Natural killer cell (primary cell): Measurements from ENCODE around the gene AP2S1. TPM values are rescaled to one million over a fixed set of nuclear protein-coding genes. Genes with fewer than 3 reads are reported as not detected.
"Not testable (repeated sequence)": the region's sequence is repeated elsewhere in the genome, so short reads cannot be mapped to it uniquely, and the experiment has no call there.

ENCODE experiments used
- ATAC-seq, 3 donors: fragments of 150-1000 bp in 2 of 3; fragments of 200-7000 bp in 1 of 3; cut with Tn5 transposase; 1 replicate in 1 of 3; 2 replicates in 2 of 3; pipeline ENCODE4 v1.10.0; 2021; ENCODE audit warnings: mild to moderate bottlenecking in 2 of 3, moderate library complexity in 2 of 3
- DNase-seq, 2 donors: peaks; one replicate each; pipeline versions ENCODE4 v3.0.0 to v3.0.0-alpha.2; 2013 to 2021; ENCODE audit warnings: mixed read lengths in 1 of 2
- H3K27ac ChIP-seq: one replicate; pipeline ENCODE4 v1.5.1; 2013; ENCODE audit warnings: mild to moderate bottlenecking, low read length
- H3K27me3 ChIP-seq: one replicate; pipeline ENCODE4 v1.6.1; 2013; ENCODE audit warnings: low read length; ENCODE audit not compliant: control insufficient read depth, insufficient read depth
- H3K36me3 ChIP-seq: one replicate; pipeline ENCODE4 v1.6.1; 2013; ENCODE audit warnings: low read length; ENCODE audit not compliant: control insufficient read depth, insufficient read depth
- H3K4me1 ChIP-seq: one replicate; pipeline ENCODE4 v1.6.1; 2013; ENCODE audit warnings: low read length; ENCODE audit not compliant: control insufficient read depth, insufficient read depth
- H3K4me3 ChIP-seq: one replicate; pipeline ENCODE4 v1.5.1; 2013; ENCODE audit warnings: low read length
- H3K9me3 ChIP-seq: one replicate; pipeline ENCODE4 v1.6.1; 2013; ENCODE audit warnings: low read length; ENCODE audit not compliant: control insufficient read depth, insufficient read depth
- H3K27ac Mint-ChIP-seq, 2 donors: one replicate each; pipeline ENCODE4 v1.8.0; 2022; ENCODE audit warnings: mild to moderate bottlenecking in 2 of 2, mixed read lengths in 2 of 2, moderate library complexity in 1 of 2
- H3K27me3 Mint-ChIP-seq, 2 donors: one replicate each; pipeline ENCODE4 v1.8.0; 2022; ENCODE audit warnings: low read depth in 2 of 2, mixed read lengths in 2 of 2
- H3K36me3 Mint-ChIP-seq: one replicate; pipeline ENCODE4 v1.8.0; 2022; ENCODE audit warnings: mixed read lengths
- H3K4me1 Mint-ChIP-seq, 2 donors: one replicate each; pipeline ENCODE4 v1.8.0; 2022; ENCODE audit warnings: mixed read lengths in 2 of 2
- H3K4me3 Mint-ChIP-seq: one replicate; pipeline ENCODE4 v1.8.0; 2022; ENCODE audit warnings: mild to moderate bottlenecking, moderate library complexity, mixed read lengths
- H3K9me3 Mint-ChIP-seq, 2 donors: one replicate each; pipeline ENCODE4 v1.8.0; 2022; ENCODE audit warnings: mixed read lengths in 2 of 2
- WGBS: methylation state at CpG from one replicate; pipeline ENCODE4 v1.1.7; 2013; ENCODE audit warnings: missing lambda C conversion rate; ENCODE audit not compliant: insufficient coverage; 5-methylcytosine and 5-hydroxymethylcytosine counted together
- intact Hi-C: fragments of 100-400 bp; cut with micrococcal nuclease; formaldehyde crosslinking; loops from one replicate; pipeline ENCODE4 v1.14.2; 2022
- total RNA-seq, 4 donors: library from RNA; stranded (reverse); fragments of 120-200 nt in 1 of 4; gene quantifications; one replicate each; pipeline versions ENCODE4 v1.2.3 to v1.2.4, GENCODE V29; 2013 to 2022
- TF ChIP-seq, protein P1 (sequence below): fragments of 200-600 bp; IDR thresholded peaks from one replicate; pipeline ENCODE4 v1.8.0; 2022; ENCODE audit warnings: antibody characterized with exemption

The AP2S1 gene
- total RNA-seq, 3 donors from 2014 or later (not counting 1 experiment from before 2014, with no cell fraction given): 45.0 to 49.1 (median 45.4) TPM

DNA sequence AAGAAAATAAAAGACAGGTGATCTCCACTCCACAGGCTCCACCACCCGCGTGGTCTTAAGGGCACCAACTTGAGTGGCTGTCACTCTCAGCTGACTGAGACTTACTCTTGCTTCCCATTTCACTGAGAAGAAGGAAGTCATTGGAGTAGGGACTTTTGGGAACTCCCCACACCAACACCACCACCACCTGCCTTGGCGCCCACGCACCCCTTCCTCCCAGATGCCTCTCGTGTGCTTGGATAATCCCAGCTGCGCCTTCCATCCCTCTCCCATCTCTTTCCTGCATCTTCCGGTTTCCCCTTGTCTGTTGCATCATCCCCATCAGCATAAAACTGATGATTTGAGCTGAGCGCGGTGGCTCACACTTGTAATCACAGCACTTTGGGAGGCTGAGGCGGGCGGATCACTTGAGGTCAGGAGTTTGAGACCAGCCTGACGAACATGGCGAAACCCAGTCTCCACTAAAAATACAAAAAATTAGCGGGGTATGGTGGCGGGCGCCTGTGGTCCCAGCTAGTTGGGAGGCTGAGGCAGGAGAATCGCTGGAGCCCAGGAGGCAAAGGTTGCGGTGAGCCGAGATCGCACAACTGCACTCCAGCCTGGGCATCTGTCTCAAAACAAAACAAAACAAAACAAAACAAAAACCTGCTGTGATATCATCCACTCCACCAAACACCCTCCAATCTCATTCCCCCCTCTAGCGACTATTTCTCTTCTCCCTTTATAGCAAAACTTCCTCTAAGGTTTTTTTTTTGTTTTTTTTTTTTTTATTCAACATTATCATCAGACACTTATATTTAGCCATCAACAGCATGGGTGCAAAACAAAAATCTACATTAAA, 25.5 kb downstream of the AP2S1 start:
- H3K9me3 ChIP-seq: no peaks in the 10 kb centered on the region
- intact Hi-C loops: no loop called here
- WGBS: 73% methylated on average over 21 of the region's 21 CpGs
- H3K9me3 Mint-ChIP-seq: no peaks in the 10 kb centered on the region
- peaks cover 0 to 12% of the 10 kb centered on the region in 2 donors for H3K4me1 Mint-ChIP-seq
- DNase-seq: peak in 1 of 2 donors; percentile 47
- ATAC-seq: peak in 1 of 3 donors; percentile 45
- H3K27me3 ChIP-seq: no peaks in the 10 kb centered on the region
- H3K27ac Mint-ChIP-seq: peak overlapping the region; percentile 6 to 77
- H3K4me3 Mint-ChIP-seq: no peak overlapping the region
- H3K36me3 ChIP-seq: no peaks in the 10 kb centered on the region
- peaks cover 0 to 2% of the 10 kb centered on the region in 2 donors for H3K27me3 Mint-ChIP-seq
- H3K4me1 ChIP-seq: peaks cover 46% of the 10 kb centered on the region
- H3K4me3 ChIP-seq: no peak overlapping the region
- TF ChIP-seq, protein P1, sequence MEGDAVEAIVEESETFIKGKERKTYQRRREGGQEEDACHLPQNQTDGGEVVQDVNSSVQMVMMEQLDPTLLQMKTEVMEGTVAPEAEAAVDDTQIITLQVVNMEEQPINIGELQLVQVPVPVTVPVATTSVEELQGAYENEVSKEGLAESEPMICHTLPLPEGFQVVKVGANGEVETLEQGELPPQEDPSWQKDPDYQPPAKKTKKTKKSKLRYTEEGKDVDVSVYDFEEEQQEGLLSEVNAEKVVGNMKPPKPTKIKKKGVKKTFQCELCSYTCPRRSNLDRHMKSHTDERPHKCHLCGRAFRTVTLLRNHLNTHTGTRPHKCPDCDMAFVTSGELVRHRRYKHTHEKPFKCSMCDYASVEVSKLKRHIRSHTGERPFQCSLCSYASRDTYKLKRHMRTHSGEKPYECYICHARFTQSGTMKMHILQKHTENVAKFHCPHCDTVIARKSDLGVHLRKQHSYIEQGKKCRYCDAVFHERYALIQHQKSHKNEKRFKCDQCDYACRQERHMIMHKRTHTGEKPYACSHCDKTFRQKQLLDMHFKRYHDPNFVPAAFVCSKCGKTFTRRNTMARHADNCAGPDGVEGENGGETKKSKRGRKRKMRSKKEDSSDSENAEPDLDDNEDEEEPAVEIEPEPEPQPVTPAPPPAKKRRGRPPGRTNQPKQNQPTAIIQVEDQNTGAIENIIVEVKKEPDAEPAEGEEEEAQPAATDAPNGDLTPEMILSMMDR: no peak
- peak overlapping the region; percentile 64 for H3K27ac ChIP-seq
- H3K36me3 Mint-ChIP-seq: no peaks in the 10 kb centered on the region

DNA sequence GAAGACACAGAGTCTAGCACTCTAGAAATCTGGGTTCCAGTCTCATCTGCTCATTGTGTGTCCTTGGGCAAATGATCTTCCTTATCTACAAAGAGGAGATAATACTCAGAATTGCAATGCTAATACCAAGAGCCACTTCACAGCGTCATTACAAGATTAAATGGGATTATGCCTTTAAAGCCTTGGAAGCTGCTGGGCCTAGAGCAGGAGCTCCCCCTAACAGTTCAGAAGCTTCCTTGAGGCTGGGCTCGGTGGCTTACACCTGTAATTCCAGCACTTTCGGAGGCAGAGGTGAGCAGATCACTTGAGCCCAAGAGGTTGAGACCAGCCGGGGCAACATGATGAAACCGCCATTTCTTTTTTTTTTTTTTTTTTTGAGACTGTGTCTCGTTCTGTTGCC, 27.6 kb downstream of the AP2S1 start:
- no peak overlapping the region for H3K27ac ChIP-seq
- DNase-seq: no peak
- H3K36me3 Mint-ChIP-seq: no peaks in the 10 kb centered on the region

DNA sequence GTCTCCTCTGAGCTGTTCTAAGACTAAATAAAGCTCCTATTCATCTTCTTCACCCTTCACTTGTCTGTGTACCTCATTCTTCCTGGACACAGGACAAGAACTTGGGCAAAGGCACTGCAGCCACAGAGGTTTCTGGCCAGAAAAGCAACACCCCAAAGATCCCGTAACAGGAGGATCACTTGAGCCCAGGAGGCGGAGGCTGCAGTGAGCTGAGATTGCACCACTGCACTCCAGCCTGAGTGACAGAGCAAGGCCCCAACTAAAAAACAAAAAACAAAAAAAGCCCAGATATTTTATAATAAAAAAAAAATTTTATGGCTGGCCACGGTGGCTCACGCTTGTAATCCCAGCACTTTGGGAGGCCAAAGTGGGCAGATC, 28.2 kb downstream of the AP2S1 start:
- H3K27me3 Mint-ChIP-seq, ATAC-seq, H3K36me3 Mint-ChIP-seq, H3K9me3 Mint-ChIP-seq, H3K36me3 ChIP-seq, H3K4me3 ChIP-seq, H3K27me3 ChIP-seq, intact Hi-C loops, H3K9me3 ChIP-seq, DNase-seq: not testable (repeated sequence)
- H3K4me1 Mint-ChIP-seq: peaks cover 0 to 17% of the 10 kb centered on the region in 2 donors
- H3K27ac Mint-ChIP-seq: peak overlapping the region in 1 of 2 donors; percentile 72
- Histone ChIP-seq H3K27ac (peak overlapping the region; percentile 65), H3K4me1 (peaks cover 50% of the 10 kb centered on the region)
- WGBS: 79% methylated on average over 3 of the region's 4 CpGs
- H3K4me3 Mint-ChIP-seq: peak overlapping the region; percentile 45

More for the DNA sequence above, 27.6 kb downstream of the AP2S1 start:
- Histone ChIP-seq H3K4me1 (peaks cover 50% of the 10 kb centered on the region), H3K4me3 (no peak overlapping the region), H3K9me3 (no peaks in the 10 kb centered on the region), H3K36me3 (no peaks in the 10 kb centered on the region), H3K27me3 (no peaks in the 10 kb centered on the region)
- no peak overlapping the region for H3K4me3 Mint-ChIP-seq
- H3K4me1 Mint-ChIP-seq: peaks cover 0 to 17% of the 10 kb centered on the region in 2 donors
- no peaks in the 10 kb centered on the region for H3K9me3 Mint-ChIP-seq
- no peak for ATAC-seq
- TF ChIP-seq, protein P1: no peak
- intact Hi-C loops: no loop called here
- no peak overlapping the region for H3K27ac Mint-ChIP-seq
- H3K27me3 Mint-ChIP-seq: peaks cover 0 to 2% of the 10 kb centered on the region in 2 donors
- 98% methylated on average over 5 of the region's 6 CpGs for WGBS

DNA sequence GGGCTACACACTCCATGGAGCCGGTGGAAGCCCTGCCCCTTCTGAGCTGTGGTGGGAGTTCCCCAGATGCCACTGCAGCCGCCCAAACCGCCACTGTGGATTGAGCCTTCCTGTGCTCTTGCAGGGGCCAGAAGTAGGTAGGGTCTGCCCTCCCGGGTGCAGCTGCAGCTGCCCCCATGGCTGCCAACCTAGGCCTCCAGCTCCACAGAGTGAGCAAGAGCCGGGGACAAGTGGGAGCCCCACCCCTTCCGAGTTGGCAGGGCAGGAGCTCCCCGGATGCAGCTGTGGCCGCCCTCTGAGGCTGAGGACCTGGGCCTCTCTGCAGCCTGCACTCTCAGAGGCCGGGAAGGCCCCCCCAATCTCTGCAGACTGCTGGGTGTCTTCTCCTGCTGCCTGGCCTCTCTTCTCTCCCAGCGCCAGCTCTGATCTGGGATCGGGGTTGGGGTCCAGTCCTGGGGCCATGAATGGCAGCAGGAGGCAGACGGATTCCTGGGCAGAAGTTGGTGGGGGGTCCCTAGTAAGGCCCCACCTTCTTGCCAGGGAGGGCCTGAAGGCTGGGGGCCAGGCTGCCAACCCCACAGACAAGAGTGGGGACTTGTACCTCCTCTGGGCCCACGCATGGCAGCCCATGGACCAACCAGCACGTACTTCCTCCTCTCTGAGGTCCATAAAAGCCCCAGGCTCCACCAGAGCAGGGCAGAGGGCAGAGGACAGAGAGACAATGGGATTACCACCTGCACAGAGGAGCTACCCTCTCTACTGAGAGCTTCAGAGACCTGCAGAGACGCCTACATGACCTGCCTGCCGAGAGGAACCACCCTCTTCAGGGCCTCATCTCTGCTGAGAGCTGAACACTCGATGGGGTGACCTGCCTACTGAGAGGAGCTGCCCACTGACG, 28.9 kb downstream of the AP2S1 start:
- Histone ChIP-seq H3K4me3 (no peak overlapping the region), H3K36me3 (no peaks in the 10 kb centered on the region), H3K4me1 (peaks cover 50% of the 10 kb centered on the region), H3K27ac (peak overlapping the region; percentile 65), H3K27me3 (no peaks in the 10 kb centered on the region), H3K9me3 (no peaks in the 10 kb centered on the region)
- H3K36me3 Mint-ChIP-seq: no peaks in the 10 kb centered on the region
- WGBS: 38% methylated on average over 18 of the region's 18 CpGs
- H3K27ac Mint-ChIP-seq: peak overlapping the region in 1 of 2 donors; percentile 72
- intact Hi-C loops: no loop called here
- ATAC-seq (peak; percentile 40 to 97 (median 74)), DNase-seq (peak in 1 of 2 donors; percentile 82)
- no peaks in the 10 kb centered on the region for H3K9me3 Mint-ChIP-seq
- H3K4me1 Mint-ChIP-seq: peaks cover 0 to 17% of the 10 kb centered on the region in 2 donors
- TF ChIP-seq, protein P1: no peak
- H3K27me3 Mint-ChIP-seq: peaks cover 0 to 6% of the 10 kb centered on the region in 2 donors
- H3K4me3 Mint-ChIP-seq: peak overlapping the region; percentile 45
